ENCODE measurements around the gene PDILT.

PDILT gene

DNA sequence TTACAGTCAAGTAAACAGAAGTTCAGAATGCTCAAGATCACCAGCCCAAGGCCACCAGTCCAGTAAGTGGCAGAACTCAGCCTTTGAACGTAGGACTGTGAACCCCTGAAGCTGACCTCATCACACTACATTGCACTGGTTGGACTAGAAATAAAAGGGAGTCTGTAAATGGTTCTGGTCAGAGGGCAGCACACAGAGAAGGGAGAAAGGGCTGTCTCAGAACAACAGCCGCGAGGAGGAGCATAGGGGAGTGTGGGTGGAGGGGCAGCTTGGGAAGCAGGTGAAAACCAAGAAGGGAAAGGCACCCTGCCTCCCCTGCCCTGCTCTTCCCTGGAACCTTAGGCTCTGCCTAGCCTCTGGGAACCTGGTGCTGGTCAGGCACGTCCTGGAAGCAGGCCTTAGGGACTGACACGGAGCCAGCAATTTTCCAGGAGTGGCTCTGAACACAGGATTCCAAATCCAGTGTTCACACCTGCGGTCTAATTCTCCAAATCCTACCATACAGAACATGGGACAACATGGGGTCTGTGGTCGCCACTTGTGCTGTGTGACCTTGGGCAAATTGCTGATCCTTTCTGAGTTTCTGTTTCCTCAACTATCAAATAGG, 7.0 kb downstream of the PDILT start:
- TF ChIP-seq, protein P1, sequence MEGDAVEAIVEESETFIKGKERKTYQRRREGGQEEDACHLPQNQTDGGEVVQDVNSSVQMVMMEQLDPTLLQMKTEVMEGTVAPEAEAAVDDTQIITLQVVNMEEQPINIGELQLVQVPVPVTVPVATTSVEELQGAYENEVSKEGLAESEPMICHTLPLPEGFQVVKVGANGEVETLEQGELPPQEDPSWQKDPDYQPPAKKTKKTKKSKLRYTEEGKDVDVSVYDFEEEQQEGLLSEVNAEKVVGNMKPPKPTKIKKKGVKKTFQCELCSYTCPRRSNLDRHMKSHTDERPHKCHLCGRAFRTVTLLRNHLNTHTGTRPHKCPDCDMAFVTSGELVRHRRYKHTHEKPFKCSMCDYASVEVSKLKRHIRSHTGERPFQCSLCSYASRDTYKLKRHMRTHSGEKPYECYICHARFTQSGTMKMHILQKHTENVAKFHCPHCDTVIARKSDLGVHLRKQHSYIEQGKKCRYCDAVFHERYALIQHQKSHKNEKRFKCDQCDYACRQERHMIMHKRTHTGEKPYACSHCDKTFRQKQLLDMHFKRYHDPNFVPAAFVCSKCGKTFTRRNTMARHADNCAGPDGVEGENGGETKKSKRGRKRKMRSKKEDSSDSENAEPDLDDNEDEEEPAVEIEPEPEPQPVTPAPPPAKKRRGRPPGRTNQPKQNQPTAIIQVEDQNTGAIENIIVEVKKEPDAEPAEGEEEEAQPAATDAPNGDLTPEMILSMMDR (IDR thresholded peaks at IDR 0.05): no peak
- no peak overlapping the region for H3K27ac ChIP-seq
- H3K9ac ChIP-seq: no peak overlapping the region
- H3K36me3 ChIP-seq (ENCODE audit: control insufficient read depth, insufficient read depth, low read length): no peaks in the 10 kb centered on the region
- H3K27me3 ChIP-seq (ENCODE audit: control insufficient read depth, insufficient read depth, low read length): no peaks in the 10 kb centered on the region
- H3K4me2 ChIP-seq (ENCODE audit: low read length): no peak overlapping the region
- no peaks in the 10 kb centered on the region for H3K9me3 ChIP-seq (ENCODE audit: control insufficient read depth, low read length)
- H3K4me1 ChIP-seq: no peaks in the 10 kb centered on the region
- no peak overlapping the region for H2AFZ ChIP-seq
- H3K79me2 ChIP-seq: no peaks in the 10 kb centered on the region
- H3K4me3 ChIP-seq (ENCODE audit: low read depth, low read length): no peak overlapping the region

DNA sequence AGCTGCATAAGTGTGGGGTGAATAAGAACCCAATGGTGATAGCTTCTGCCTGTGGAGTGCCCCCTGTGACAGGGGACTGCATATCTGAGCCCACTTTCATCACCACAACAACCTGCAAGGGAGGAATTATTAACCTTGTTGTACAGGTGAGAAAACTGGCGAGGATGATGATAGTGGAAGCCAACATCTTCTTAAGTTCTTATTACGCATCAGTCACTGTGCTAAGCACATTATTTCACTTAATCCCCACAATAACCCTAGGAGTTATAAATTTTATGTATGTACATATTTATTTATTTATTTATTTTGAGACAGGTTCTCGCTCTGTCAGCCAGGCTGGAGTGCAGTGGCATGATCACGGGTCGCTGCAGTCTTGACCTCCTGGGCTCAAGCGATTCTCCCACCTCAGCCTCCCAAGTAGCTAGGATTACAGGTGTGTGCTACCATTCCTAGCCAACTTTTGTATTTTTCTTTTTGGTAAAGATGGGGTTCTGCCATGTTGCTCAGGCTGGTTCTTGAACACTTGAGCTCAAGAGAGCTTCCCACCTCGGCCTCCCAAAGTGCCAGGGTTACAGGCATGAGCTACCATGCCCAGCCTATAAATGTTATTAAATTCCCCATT, 7.6 kb downstream of the PDILT start:
- Histone ChIP-seq H2AFZ (no peak overlapping the region), H3K4me3 (ENCODE audit: low read depth, low read length) (no peak overlapping the region), H3K9ac (no peak overlapping the region), H3K4me2 (ENCODE audit: low read length) (no peak overlapping the region), H3K79me2 (no peaks in the 10 kb centered on the region), H3K27me3 (ENCODE audit: control insufficient read depth, insufficient read depth, low read length) (no peaks in the 10 kb centered on the region), H3K36me3 (ENCODE audit: control insufficient read depth, insufficient read depth, low read length) (no peaks in the 10 kb centered on the region), H3K4me1 (no peaks in the 10 kb centered on the region), H3K27ac (no peak overlapping the region), H3K9me3 (ENCODE audit: control insufficient read depth, low read length) (no peaks in the 10 kb centered on the region)
- TF ChIP-seq, protein P1 (IDR thresholded peaks at IDR 0.05): no peak

DNA sequence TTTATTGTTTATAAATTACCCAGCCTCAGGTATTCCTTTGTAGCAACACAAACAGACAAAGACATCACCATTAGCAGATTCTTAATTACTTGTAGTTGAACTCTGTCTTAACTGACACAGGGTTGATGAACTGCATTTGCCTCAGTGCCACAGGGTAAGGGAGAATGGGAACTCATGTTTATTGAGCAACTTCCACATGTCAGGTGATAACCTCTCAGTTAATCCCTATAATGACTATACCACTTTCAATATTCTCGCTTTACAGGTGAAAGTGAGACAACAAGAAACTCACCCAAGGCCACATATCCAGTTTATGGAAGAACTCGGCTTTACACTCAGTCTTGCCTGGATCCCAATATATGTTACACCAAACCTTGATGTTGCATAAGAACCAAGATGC, 8.6 kb downstream of the PDILT start:
- Histone ChIP-seq H3K9ac (no peak overlapping the region), H2AFZ (no peak overlapping the region)

DNA sequence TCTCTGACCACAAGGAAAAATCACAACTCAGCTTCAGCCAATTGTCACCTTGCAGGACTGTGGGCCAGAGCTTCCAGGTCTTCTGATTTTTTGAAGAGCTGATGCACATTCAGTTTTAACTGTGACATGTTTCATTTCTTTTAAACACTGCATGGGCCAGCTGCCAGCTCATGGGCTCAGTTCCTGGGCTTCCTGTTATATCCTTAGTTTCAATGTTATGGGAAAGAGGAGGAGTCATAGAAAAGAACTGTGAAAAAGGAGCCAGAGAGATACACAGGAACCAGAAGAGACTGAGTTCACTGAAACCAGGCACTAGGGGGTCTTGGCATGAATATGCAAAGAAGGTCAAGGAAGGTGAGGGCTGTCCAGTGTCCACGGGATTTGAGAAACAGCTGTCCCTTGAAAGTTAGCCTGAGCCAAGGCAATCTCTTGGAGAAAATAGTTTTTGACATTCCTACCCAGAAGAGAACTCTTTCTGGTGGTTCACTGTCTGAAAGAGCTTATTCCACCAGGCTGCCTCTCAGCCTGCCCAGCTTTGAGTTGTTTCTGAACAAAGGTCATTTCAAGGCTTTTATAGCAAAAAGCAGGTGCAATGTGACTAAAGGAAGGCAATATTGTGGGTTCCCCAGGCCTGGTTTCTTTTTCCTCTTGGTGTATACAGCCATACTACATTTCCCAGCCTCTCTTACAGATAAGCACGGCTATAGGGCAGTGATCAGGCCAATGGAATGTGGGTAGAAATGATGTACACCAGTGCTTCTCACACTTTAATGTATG, 10.5 kb downstream of the PDILT start:
- Histone ChIP-seq H3K4me3 (ENCODE audit: low read depth, low read length) (no peak overlapping the region), H3K4me1 (no peaks in the 10 kb centered on the region), H2AFZ (no peak overlapping the region), H3K27me3 (ENCODE audit: control insufficient read depth, insufficient read depth, low read length) (no peaks in the 10 kb centered on the region), H3K79me2 (no peaks in the 10 kb centered on the region), H3K36me3 (ENCODE audit: control insufficient read depth, insufficient read depth, low read length) (no peaks in the 10 kb centered on the region), H3K9ac (no peak overlapping the region), H3K27ac (no peak overlapping the region), H3K4me2 (ENCODE audit: low read length) (no peak overlapping the region), H3K9me3 (ENCODE audit: control insufficient read depth, low read length) (no peaks in the 10 kb centered on the region)
- TF ChIP-seq, protein P1 (IDR thresholded peaks at IDR 0.05): no peak

More for the DNA sequence above, 8.6 kb downstream of the PDILT start:
- H3K36me3 ChIP-seq (ENCODE audit: control insufficient read depth, insufficient read depth, low read length): no peaks in the 10 kb centered on the region
- H3K79me2 ChIP-seq: no peaks in the 10 kb centered on the region
- no peaks in the 10 kb centered on the region for H3K9me3 ChIP-seq (ENCODE audit: control insufficient read depth, low read length)
- no peak overlapping the region for H3K27ac ChIP-seq
- H3K4me3 ChIP-seq (ENCODE audit: low read depth, low read length): no peak overlapping the region
- TF ChIP-seq, protein P1 (IDR thresholded peaks at IDR 0.05): no peak
- H3K27me3 ChIP-seq (ENCODE audit: control insufficient read depth, insufficient read depth, low read length): no peaks in the 10 kb centered on the region
- H3K4me2 ChIP-seq (ENCODE audit: low read length): no peak overlapping the region
- H3K4me1 ChIP-seq: no peaks in the 10 kb centered on the region
